Thyroid gland (tissue), 4 donors: ENCODE measurements around the gene RNPEPL1. TPM values are rescaled to one million over a fixed set of nuclear protein-coding genes. Genes with fewer than 3 reads are reported as not detected.
"Not testable (repeated sequence)": the region's sequence is repeated elsewhere in the genome, so short reads cannot be mapped to it uniquely, and the experiment has no call there.

Source experiments
- DNase-seq, 2 donors: peaks; one replicate each; pipeline ENCODE4 v3.0.0-alpha.2; 2019
- H3K27ac ChIP-seq, 3 donors: fragments of 200-600 bp; sonication (generic); 1 replicate in 2 of 3; 2 replicates in 1 of 3; pipeline ENCODE4 v1.5.1; 2016 to 2019; ENCODE audit warnings: mild to moderate bottlenecking in 1 of 3, moderate library complexity in 1 of 3
- H3K27me3 ChIP-seq: fragments of 200-600 bp; sonication (generic); one replicate; pipeline ENCODE4 v1.5.1; 2019
- H3K36me3 ChIP-seq, 2 donors: fragments of 200-600 bp; sonication (generic); one replicate each; pipeline ENCODE4 v1.5.1; 2016 to 2019
- H3K4me1 ChIP-seq, 2 donors: fragments of 200-600 bp; sonication (generic); one replicate each; pipeline ENCODE4 v1.5.1; 2017 to 2019
- H3K4me3 ChIP-seq, 3 donors: fragments of 200-600 bp; sonication (generic); replicated peaks in 1 of 3; 1 replicate in 2 of 3; 2 replicates in 1 of 3; pipeline ENCODE4 v1.5.1; 2016; ENCODE audit warnings: mild to moderate bottlenecking in 1 of 3
- H3K9me3 ChIP-seq: fragments of 200-600 bp; sonication (generic); one replicate; pipeline ENCODE4 v1.5.1; 2017
- POLR2A ChIP-seq, 2 donors: fragments of 450-650 bp; IDR thresholded peaks; one replicate each; pipeline ENCODE4 v1.6.1; 2017; ENCODE audit warnings: antibody characterized with exemption in 2 of 2, mild to moderate bottlenecking in 2 of 2, moderate library complexity in 1 of 2
- WGBS, 2 donors: methylation state at CpG; one replicate each; pipeline ENCODE4 v1.1.5; 2017; 5-methylcytosine and 5-hydroxymethylcytosine counted together
- intact Hi-C: fragments of 100-400 bp; cut with DNase I; formaldehyde crosslinking; loops from one replicate; pipeline ENCODE4 v1.15.1; 2023
- total RNA-seq, 4 donors: library from RNA; depleted of rRNA; stranded (reverse); fragments of >200 nt; gene quantifications; one replicate each; pipeline ENCODE4 v1.2.3, GENCODE V29; 2016
- TF ChIP-seq, protein P1 (sequence below), 6 experiments: fragments of 200-600 bp in 3 of 6; fragments of 450-650 bp in 3 of 6; sonication (generic) in 3 of 6; IDR thresholded peaks; one replicate each; pipeline ENCODE4 v1.5.1; 2016 to 2019; ENCODE audit warnings: antibody characterized with exemption in 6 of 6, mild to moderate bottlenecking in 2 of 6, inconsistent platforms in 1 of 6, moderate library complexity in 1 of 6

RNPEPL1 gene
- total RNA-seq, 4 donors from 2014 or later = 20.0 to 45.5 (median 37.3) TPM

DNA sequence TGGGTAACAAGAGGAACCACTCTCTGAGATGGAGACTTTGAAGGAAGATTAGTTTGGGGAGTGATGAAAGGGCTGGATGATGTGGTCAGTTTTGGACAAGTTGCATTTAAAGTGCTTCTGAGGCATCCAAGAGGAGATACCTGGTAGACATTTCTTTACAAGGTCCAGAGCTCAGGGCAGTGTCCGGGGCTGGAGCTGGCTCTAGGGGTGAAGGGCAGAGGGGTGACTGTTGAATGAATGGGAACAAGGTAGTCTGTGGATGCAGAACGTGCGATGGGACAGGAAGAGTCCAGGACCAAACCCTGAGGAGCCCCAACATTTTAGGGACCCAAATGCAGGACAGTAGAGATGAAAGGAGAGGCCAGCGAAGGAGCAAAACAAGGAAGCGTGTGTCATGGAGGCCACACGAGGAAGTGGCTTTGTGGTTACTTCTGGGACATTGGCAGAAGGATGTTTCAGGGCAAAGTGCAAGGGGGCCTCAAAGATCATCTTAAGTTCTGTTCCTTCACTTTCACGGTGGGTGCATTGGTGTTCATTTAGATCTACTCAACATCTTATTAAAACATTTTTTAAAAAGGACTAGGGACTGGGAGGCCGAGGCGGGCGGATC, 43.4 kb downstream of the RNPEPL1 start:
- no peak for DNase-seq
- H3K4me3 ChIP-seq = no peak overlapping the region
- H3K27ac ChIP-seq = no peak overlapping the region
- H3K4me1 ChIP-seq = peaks cover 0 to 10% of the 10 kb centered on the region in 2 donors
- WGBS, 2 donors = 91 to 92% methylated on average over 10 of the region's 10 CpGs
- no peak for TF ChIP-seq POLR2A (IDR thresholded peaks at IDR 0.05)
- TF ChIP-seq, protein P1, sequence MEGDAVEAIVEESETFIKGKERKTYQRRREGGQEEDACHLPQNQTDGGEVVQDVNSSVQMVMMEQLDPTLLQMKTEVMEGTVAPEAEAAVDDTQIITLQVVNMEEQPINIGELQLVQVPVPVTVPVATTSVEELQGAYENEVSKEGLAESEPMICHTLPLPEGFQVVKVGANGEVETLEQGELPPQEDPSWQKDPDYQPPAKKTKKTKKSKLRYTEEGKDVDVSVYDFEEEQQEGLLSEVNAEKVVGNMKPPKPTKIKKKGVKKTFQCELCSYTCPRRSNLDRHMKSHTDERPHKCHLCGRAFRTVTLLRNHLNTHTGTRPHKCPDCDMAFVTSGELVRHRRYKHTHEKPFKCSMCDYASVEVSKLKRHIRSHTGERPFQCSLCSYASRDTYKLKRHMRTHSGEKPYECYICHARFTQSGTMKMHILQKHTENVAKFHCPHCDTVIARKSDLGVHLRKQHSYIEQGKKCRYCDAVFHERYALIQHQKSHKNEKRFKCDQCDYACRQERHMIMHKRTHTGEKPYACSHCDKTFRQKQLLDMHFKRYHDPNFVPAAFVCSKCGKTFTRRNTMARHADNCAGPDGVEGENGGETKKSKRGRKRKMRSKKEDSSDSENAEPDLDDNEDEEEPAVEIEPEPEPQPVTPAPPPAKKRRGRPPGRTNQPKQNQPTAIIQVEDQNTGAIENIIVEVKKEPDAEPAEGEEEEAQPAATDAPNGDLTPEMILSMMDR (IDR thresholded peaks at IDR 0.05) = no peak
- H3K9me3 ChIP-seq = no peaks in the 10 kb centered on the region
- no peaks in the 10 kb centered on the region for H3K36me3 ChIP-seq
- H3K27me3 ChIP-seq = no peaks in the 10 kb centered on the region
- intact Hi-C loops = no loop called here

DNA sequence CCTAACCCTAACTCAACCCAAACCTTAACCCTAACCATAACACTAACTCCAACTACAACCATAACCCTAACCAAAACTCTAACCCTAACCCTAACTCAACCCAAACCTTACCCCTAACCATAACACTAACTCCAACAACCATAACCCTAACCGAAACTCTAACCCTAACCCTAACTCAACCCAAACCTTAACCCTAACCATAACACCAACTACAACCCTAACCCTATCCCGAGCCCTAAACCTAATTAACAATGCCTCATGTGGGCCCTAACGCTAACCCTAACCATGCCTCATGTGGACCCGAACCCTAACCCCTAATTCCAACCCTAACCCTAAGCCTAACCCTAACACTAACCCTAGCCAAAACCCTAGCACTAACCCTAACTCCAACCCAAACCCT, 45.5 kb downstream of the RNPEPL1 start:
- TF ChIP-seq POLR2A (IDR thresholded peaks at IDR 0.05) = no peak
- TF ChIP-seq, protein P1 (IDR thresholded peaks at IDR 0.05) = no peak
- Histone ChIP-seq H3K4me1 (peaks cover 0 to 10% of the 10 kb centered on the region in 2 donors), H3K4me3 (no peak overlapping the region), H3K9me3 (no peaks in the 10 kb centered on the region), H3K27me3 (no peaks in the 10 kb centered on the region), H3K36me3 (no peaks in the 10 kb centered on the region), H3K27ac (no peak overlapping the region)
- DNase-seq = no peak
- WGBS, 2 donors = 94 to 98% methylated on average over 4 of the region's 4 CpGs
- intact Hi-C loops = no loop called here

DNA sequence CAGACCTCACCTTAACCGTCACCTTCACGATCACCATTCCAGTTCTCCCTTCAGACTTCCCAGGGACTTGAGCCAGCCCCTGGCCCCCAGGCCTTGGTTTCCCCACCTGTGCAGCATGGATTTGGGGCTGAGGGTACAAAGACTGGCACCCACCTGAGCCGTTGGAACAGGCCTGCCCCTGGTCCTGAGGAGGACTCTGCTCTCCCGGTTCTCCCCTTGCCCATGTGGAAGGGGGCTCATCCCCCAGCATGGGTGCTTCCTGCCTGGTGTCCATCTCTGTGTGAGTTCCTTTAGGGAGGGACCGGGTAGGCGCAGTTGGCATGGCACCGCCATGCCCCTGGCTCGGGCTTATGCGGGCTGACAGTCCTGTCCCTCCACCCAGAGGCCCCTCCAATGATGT, 46.1 kb downstream of the RNPEPL1 start:
- H3K9me3 ChIP-seq = no peaks in the 10 kb centered on the region
- TF ChIP-seq POLR2A (IDR thresholded peaks at IDR 0.05) = no peak
- TF ChIP-seq, protein P1 (IDR thresholded peaks at IDR 0.05) = no peak
- H3K36me3 ChIP-seq = no peaks in the 10 kb centered on the region
- DNase-seq = no peak
- peaks cover 0 to 16% of the 10 kb centered on the region in 2 donors for H3K4me1 ChIP-seq
- no peak overlapping the region for H3K27ac ChIP-seq
- intact Hi-C loops = no loop called here
- no peaks in the 10 kb centered on the region for H3K27me3 ChIP-seq
- H3K4me3 ChIP-seq = no peak overlapping the region
- WGBS, 2 donors = 97 to 99% methylated on average over 9 of the region's 9 CpGs

DNA sequence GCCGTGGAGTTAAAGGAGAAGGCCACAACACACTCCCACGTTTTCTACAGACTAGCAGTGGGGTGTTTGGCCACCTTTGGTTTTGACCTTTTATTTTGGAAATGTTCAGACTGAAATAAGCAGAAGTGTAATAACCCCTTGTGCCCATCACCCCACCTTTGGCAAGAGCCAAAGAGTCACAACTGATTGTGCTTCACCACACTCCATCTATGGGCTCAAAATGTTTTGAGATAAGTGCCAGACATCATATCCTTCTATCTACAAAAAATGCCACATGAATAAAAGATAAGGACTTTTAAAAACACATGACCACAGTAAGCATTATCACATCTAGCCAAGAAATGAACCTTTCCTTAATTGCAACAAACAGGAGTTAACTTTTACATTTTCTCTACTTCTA, 47.1 kb downstream of the RNPEPL1 start:
- H3K36me3 ChIP-seq = no peaks in the 10 kb centered on the region
- H3K4me3 ChIP-seq = no peak overlapping the region
- intact Hi-C loops = no loop called here
- WGBS, 2 donors = 91 to 92% methylated on average over 2 of the region's 2 CpGs
- TF ChIP-seq, protein P1 (IDR thresholded peaks at IDR 0.05) = no peak
- TF ChIP-seq POLR2A (IDR thresholded peaks at IDR 0.05) = no peak
- no peaks in the 10 kb centered on the region for H3K27me3 ChIP-seq
- H3K4me1 ChIP-seq = peaks cover 0 to 18% of the 10 kb centered on the region in 2 donors
- no peaks in the 10 kb centered on the region for H3K9me3 ChIP-seq
- no peak overlapping the region for H3K27ac ChIP-seq
- no peak for DNase-seq

DNA sequence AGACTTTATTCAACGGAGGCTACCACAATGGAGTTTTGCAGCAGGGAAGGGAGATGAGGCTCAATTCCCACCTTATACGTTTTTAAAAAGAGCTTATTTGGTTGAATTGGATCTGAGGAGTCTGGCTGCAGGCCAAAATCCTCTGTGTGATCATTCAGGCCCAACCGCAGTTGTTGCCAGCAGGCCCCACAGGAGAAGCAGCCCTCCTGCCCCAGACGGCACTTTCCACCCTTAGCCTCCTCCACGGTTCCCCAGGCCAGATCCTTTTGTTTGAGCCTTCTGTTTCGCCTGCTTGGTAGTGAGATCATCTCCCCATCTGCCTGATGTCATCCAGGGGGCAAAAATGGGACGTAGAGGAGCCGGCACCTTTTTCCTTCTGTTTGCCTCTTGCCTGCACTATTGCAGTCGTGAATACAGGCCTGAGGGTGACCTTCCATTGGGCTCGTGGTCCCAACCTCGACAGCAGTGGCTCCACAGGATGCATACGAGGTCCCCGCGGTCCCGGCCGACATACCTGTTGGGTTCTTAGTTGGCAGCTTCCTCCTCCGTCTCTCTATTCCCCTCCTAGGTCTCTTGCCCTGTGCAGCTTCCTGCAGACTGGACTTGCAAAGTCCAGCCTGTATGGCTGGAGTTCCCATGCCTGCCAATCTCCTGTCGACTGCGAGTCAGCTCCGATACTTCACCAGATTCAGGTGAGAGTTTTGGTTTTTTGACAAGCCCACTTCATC, 47.7 kb downstream of the RNPEPL1 start:
- Histone ChIP-seq H3K36me3 (no peaks in the 10 kb centered on the region), H3K27ac (no peak overlapping the region), H3K9me3 (no peaks in the 10 kb centered on the region), H3K4me3 (no peak overlapping the region), H3K4me1 (peaks cover 0 to 18% of the 10 kb centered on the region in 2 donors), H3K27me3 (no peaks in the 10 kb centered on the region)
- intact Hi-C loops = no loop called here
- no peak for TF ChIP-seq POLR2A (IDR thresholded peaks at IDR 0.05)
- TF ChIP-seq, protein P1 (IDR thresholded peaks at IDR 0.05) = no peak
- WGBS, 2 donors = 62 to 70% methylated on average over 20 of the region's 20 CpGs
- peak; percentile 61 to 64 for DNase-seq

DNA sequence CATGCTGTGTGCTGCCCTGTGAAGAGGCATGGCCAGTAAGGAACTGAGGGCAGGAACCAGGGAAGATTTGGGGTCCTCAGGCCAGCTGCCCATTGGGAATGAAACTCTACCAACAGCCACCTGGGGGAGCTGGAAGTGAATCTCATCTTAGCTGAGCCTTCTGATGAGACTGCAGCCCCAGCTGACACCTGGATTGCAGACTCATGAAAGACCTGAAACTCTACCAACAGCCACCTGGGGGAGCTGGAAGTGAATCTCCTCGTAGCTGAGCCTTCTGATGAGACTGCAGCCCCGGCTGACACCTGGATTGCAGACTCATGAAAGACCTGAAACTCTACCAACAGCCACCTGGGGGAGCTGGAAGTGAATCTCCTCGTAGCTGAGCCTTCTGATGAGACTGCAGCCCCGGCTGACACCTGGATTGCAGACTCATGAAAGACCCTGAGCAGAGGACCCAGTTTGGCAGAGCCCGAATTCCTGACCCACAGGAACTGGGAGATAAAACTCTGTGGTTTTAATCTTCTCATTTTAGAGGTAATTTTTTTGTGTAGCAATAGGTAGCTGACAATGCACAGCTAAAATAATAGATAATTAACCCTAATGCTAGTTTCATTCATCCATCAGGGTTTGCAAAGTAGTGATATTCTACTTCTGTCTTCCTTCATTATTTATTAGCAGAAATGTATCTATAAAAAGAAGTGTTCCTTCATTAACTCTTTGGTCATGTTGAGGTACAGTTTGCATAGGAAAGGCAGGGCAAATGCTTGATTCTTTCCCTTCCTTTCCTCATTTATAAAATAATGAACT, 48.8 kb downstream of the RNPEPL1 start:
- H3K36me3 ChIP-seq, H3K27ac ChIP-seq, H3K27me3 ChIP-seq, H3K9me3 ChIP-seq, H3K4me3 ChIP-seq, intact Hi-C loops: not testable (repeated sequence)
- peak in 1 of 2 donors; percentile 0 for DNase-seq
- WGBS, 2 donors = 89 to 90% methylated on average over 4 to 5 of the region's 5 CpGs
- H3K4me1 ChIP-seq = peaks cover 0 to 18% of the 10 kb centered on the region in 2 donors
